NCI-H774 (cell line): ENCODE results near the gene MAP7D3.
"Not testable (repeated sequence)": the region's sequence is repeated elsewhere in the genome, so short reads cannot be mapped to it uniquely, and the experiment has no call there.

Experiments used
- DNase-seq: peaks from one replicate; lab custom pipeline; 2025; lab: John Stamatoyannopoulos, UW

Gene MAP7D3

DNA sequence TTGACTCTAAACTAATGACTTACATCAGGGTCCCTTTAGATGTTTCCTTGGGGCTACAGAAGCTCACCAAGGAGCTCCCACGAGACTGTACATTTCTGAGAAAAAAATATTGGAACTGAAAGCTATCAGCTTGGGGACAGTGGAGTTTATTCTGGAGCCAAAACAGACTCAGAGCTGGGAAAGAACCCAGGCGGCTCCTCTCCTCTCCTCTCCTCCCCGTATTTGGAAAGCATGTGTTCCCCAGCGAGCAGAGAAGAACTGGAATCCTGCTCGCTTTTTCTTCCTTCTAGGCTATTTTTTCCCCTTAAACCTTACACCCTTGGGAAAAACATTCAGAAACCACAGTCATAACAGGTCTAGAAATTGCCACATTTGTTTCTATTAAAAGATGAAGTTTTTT is 4.3 kb upstream of the MAP7D3 start:
- DNase-seq: no peak

DNA sequence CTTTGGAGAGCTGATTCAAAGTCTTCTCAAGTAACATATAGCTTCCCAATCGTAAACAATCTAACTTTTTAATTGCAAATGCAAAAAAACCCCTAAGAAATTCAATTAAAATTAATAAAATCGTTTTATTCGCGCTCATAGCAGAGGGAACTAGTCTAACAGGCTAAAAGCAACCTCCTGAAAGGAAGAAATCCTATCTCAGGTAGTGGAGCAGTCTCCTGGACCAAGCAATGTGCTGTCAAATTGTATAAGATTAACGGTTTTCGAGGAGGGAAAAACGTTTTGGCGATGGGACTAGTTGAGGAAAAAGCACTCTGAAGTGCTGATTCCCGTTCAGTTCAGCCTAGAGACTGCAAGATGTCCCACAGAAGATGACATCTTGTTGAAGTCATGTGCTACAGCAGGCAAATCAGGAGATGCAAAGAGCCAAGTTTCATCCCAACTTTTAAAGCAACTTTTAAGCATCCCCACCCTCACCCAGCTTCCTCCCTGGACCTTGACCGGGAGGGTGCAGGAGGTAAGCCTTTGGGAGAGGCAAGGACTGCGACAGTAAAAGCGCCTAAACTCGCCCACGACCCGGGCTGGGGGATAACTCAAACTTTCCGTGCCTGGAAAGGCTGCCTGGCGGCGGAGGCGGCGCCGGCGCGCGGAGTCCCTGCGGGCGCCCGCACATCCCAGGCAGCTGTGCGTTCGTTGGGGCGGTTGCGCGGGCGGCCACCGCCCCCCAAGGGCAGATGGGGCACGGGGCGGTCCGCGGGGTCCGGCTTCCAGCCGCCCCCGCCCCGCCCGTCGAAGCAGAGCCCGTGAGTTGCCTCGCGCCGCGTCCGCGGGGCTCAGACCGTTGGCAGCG is 784 bp downstream of the MAP7D3 start:
- no peak for DNase-seq

DNA sequence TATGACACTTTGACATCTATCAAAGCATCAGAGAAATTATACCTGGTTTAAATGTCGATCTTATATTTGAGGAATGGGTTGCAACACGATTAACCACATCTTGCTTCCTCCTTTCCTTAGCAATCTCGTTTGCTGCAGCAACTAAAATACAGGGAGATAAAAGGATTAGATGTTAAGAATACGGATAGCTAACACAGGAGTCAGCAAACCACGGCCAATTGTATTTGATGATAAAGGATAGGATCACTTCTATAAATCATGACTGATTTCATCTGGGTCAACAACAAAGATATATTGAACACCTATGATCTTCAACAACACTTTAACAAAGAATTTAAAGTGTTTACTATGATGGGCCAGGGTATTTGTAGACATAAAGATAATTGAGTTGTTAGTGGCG is 5.0 kb downstream of the MAP7D3 start:
- no peak for DNase-seq

DNA sequence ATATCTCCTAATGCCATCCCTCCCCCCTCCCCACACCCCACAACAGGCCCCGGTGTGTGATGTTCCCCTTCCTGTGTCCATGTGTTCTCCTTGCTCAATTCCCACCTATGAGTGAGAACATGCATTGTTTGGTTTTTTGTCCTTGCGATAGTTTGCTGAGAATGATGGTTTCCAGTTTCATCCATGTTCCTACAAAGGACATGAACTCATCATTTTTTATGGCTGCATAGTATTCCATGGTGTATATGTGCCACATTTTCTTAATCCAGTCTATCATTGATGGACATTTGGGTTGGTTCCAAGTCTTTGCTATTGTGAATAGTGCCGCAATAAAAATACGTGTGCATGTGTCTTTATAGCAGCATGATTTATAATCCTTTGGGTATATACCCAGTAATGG is 13.4 kb downstream of the MAP7D3 start:
- not testable (repeated sequence) for DNase-seq

DNA sequence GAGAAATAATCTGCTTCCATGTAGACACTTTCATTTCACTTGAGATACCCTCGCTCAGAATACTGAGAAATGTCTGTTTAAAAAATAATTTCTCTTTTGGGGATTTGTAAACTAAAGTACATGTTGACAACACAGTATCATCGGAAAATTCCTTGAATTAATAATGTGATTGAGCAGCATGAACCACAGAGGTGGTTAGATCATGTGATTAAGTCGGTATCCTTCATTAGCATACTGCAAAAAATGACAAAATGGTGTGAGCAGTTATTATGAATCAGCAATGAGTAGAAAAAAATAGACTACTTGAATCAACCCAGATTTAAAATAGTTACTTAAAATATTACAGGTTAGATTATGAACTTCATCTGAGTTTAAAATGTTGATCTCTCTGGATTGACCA is 14.1 kb downstream of the MAP7D3 start:
- no peak for DNase-seq

DNA sequence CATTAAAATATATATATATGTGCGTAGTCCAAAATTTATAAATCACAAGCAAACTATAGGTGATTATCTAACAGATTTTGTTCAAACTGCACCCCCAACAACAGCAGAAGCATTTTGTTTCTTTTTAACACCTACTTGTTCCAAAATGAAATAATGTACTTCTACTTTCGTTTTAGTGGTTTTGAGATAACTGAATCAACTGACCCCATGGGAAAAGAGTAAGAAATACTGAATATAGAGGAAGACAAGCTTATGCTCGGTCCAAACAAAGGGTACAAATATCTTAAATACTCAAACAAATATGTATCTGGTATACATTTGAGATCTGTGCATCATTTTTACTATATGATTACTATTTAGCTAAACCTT is 22.4 kb downstream of the MAP7D3 start:
- DNase-seq: no peak

DNA sequence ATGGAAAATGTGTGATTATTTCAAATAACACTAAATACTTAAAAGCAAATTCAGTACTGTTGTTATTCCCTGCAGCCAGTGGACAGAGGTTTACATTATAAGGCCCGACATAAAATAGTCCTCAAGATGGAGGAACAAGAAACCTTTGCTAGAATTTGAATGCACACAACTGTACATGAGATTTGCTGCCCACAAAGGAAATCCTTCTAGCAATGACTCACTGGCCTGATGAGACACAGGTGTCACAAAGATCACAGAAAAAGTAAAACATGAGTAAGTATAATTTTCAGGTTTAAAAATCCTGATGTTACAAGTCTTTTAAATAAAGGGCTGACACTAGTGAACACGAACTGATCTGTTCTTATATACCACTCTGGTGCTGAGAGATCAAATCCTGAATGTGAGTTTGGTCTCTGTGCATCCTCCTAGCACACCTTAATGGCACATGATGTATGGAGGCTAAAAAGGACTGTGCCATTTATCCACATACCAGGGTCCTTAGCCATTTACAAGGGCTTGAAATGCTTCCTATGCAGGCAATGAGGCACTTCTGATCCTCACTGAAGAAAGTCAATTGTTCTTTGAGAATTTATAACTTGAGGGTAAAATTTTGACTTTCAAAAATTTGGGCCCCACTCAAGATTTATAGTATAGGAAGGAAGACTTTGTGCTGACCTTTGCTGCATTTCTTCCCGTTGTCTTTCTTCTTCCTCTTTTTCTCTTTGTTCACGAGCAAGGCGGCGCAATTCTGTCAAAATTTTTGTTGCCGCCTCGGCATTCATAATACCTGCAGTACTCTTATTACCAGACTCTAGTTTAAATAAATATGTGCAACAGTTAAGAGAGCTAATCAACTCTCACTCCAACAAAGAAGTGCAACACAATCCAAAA is 23.0 kb downstream of the MAP7D3 start:
- DNase-seq: no peak

DNA sequence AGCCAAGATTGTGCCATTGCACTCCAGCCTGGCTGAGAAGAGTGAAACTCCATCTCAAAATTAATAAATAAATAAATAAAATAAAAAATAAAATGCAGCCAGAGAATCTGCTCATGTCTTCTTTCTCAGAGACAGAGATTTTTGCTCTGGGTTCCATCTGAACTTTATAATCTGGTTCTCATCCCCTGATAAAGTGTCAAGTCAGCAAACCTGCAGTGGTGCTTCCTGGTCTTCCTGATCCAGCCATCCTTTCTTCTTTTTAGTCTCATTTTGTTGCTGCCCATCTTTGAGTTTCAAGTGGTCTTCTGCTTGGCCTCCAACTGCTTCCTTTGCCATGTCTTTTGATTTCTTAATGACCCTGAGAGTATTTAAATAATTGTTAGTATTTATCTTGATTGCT is 24.1 kb downstream of the MAP7D3 start:
- DNase-seq: no peak

DNA sequence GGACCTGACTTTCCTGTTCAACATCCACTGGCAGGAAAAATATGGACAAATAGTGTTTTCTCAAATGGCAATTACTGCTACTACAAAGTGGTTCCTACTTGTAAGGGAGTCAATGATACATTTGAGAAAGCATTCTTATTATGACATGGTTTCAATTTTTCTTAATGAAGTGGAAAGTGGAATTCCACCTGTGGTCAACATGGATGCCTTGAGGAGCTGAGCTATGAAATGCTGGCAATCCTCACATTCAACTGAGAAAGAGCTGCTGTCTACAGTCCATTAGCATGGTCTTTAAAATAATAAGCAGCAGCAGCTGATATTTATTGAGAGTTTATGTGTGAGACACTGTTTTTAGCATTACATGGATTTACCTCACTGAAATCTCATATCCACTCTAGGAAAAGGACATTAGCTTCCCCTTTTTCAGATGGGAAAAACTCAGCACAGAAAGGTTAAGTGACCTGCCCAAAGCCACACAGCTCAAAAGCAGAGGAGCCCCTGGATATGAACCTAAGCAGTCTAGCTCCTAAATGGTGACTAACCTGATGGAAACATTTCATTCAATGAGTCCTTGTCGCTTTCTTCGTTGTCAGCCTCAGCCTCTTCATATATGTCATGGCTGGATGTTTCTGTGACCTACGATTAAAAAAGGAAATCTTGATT is 29.2 kb downstream of the MAP7D3 start:
- no peak for DNase-seq

DNA sequence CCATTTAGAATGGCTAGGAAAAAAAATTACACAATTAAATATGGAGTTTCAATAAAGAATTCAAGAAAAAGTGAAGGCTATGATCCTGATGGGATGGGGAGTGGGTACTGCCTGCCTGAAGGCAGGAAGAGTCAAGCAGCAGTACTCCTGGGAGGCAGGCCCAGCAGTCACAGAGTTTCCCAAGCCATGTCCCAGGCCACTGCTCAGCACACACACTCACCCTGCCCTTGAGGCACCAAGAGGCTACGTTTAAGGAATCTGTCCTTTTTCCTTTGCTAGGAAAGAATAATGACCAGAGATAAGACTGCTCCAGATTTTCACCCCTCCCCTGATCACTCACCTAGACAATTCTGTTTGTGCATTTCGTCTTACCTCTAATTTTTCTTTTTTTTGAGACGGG is 30.2 kb downstream of the MAP7D3 start:
- no peak for DNase-seq

DNA sequence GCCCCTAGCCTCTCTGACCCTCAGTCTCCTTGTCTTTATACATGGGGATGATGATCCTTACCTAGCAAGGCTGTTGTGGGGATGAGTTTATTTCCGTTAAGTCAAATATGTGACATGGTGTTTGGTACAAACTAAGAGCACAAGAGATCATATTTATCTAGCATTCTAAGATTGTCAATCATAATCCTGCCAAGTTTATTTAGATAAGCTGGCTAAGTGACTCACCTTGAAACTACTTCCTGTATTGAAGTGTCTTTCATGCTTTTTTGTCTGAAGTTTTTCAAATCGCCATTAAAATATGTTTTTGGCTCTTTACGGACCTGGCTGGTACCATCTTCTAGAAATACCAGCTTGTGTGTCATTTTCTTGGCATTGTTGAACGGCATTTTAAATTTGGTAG is 30.7 kb downstream of the MAP7D3 start:
- no peak for DNase-seq

DNA sequence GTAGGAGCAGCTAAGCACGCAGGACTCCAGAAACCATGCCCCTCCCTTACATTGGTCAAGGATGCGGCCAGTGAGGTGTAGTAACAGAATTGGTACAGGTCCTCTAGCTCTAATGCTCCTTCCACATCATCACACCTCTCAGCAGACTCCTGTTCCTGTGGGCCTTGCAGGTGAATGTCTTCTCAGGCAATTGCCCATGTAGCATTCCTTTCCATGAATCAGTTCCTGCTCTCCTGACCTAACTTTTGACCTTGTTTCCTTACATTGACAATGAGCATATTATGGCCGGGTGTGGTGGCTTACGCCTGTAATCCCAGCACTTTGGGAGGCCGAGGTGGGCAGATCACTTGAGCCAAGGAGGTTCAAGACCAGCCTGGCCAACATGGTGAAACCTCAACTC is 31.3 kb downstream of the MAP7D3 start:
- no peak for DNase-seq

DNA sequence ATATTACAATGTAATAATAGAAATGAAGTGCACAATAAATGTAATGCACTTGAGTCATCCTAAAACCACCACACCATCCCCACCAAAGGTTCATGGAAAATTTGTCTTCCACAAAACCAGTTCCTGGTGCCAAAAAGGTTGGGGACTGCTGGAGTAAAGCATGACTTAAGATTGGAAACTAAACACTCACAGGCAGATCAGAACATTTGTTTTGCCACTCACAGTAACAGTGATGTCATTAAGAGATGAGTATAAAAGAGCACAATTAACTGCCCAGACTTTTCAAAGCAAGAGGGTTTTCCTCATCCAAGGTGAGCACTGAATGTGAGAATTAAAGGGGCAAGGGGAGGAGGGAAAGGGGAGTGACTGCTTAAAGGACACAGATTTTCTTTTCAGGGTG is 35.6 kb downstream of the MAP7D3 start:
- no peak for DNase-seq

DNA sequence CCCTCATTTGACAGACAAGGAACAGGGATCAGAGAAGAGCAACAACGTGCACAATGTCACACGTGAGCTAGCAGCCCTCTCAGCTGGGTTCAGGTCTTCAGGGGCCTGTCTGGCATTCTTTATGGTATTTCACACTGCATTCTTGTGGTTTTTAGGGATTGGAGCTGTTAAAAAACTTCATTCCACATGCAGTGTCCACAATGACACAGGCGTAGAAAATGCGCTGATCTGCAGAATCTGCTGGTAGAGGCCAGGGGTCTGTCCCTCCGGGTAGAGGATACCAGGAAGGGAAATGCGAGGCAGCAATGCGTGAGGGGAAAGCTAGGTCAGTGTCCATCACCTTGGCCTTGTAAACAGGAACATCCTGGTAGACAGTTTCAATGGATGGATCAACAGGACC is 36.6 kb downstream of the MAP7D3 start:
- DNase-seq: no peak

DNA sequence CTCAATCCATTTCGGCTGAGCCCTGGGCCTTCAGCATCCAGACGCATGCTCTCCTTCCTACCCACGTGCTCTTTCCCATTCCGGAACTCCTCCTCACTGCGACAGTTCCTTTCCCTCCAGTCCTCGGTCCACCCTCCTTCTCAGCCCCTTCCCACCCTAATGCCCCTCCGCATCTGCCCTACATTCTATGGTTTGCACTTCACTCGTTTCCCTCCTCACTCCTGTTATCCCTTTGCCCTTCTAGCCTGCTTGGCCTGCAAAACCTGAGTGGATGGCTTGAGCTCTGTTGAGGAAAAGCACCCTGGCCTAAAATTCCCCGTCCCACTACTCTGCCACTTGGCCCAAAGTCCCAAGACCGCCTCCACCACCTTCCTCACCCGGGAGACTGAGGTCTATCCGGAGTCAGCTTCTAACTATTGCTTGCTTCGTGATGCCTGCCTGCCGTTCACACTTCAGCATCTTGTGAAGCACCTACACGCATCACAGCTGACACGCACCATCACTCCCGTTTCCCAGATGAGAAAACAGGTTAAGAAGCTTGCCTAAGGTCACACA is 38.6 kb downstream of the MAP7D3 start:
- no peak for DNase-seq

DNA sequence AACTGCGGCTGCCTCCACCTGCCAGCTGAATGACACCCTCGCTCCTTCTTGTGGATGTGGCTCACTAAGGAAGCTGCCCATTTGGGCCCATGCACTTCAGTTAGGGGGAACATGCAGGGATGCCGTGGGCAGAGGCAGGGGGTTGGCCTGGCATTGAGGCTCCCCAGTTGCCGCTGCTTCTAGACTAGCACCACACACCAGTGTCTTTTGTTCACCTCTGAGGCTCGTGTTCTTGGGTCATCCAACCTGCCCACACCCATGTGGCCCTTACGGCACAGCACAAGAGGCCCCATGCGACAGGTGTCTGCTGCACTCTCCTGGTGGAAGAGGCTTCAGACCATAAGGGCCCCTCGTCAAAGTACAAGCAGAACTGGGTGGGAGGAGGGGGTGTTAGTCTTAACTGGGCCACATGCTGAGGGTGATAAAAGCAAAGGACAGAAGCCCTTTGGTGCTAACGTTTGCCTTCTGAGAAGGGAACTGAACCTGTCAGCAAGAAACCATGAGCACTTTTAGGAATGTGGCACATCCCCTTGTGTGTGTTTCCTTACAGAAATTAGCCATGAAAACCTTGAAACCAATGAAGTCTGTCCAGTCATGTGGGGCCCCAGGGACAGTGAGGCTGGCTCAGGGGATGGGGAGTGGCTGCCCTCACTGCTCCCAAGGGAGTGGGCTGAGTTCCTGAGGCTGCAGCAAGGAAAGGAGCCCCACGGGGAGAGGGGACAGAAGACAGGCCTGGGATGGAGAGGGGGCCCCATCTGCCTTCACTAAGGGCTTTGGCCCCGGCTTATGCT is 39.2 kb downstream of the MAP7D3 start:
- no peak for DNase-seq

DNA sequence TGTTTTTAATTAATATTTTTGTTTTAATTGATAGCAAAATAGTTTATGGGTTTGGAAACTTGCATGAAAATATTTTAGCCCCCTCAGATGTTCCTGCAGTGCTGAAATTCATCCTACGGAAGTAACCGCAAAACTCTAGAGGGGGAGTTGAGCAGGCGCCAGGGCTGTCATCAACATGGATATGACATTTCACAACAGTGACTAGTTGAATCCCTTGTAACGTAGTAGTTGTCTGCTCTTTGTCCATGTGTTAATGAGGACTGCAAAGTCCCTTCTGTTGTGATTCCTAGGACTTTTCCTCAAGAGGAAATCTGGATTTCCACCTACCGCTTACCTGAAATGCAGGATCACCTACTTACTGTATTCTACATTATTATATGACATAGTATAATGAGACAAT is 40.4 kb downstream of the MAP7D3 start:
- no peak for DNase-seq

DNA sequence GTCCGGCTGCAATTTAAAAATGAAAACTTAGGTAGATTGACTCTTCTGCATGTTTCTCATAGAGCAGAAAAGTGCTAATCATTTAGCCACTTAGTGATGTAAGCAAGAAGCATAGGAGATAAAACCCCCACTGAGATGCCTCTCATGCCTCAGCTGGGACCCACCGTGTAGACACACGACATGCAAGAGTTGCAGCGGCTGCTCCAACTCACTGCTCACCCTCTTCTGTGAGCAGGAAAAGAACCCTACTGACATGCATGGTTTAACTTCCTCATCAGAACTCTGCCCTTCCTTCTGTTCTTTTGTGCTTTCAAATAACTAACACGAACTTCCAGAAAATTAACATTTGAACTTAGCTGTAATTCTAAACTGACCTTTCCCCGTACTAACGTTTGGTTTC is 41.0 kb downstream of the MAP7D3 start:
- DNase-seq: no peak

DNA sequence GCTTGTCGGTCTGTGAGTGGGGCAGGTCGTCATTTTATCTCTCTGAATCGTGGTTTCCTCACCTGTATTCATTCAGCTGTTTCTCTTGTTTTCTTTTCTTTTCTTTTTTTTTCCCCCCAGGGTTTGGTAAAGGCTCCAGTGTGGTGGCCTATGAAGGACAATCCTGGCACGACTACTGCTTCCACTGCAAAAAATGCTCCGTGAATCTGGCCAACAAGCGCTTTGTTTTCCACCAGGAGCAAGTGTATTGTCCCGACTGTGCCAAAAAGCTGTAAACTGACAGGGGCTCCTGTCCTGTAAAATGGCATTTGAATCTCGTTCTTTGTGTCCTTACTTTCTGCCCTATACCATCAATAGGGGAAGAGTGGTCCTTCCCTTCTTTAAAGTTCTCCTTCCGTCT is 41.4 kb downstream of the MAP7D3 start:
- DNase-seq: no peak

DNA sequence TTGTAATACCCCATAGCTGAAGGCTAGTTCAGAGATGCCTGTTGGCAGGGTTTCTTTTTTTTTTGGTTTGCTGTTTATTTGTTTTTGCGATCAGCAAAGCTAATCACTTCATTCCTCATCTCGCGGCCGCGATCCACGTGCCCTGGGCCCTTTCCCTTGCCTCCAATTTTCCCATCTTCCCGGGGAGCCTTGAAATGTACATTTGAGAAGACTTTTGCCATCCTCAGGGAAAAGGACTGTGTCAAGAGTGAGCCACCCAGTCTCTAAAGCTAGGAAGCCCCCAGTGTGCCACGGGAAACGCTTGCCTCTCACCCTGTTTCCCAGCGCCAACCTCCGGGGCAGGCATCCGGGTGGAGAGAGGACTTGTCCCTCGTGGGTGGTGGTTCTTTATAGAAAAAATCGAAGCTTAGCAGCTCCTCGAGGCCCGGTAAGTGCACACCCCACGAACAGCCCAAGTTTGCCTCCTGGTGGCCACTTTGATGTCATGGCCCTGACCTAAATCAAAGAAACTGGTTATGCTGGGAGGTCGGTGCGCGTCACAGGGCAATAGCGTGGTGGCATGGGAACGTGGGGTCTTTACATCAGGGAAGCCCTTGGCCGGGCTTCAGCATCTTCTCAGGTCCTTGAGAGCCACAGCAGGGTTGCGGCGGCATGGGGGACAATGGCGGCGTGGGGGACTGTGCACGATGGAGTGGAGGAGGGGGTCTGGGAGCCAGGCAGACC is 42.0 kb downstream of the MAP7D3 start:
- no peak for DNase-seq

DNA sequence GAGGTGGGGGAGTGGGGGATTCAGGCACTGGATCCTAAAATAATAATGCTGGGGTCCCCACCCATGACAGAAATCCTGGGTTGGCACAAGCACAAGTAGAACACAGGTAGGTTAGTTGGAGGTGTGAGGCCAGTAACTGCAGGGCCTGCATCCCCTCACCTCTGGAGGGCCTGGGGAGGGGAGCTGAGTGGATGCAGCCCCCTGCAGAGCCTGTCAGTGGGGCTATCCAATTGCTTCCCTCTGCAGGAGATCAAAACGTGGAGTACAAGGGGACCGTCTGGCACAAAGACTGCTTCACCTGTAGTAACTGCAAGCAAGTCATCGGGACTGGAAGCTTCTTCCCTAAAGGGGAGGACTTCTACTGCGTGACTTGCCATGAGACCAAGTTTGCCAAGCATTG is 43.7 kb downstream of the MAP7D3 start:
- DNase-seq: no peak
